ENCODE measurements around the gene NME9. TPM values are rescaled to one million over a fixed set of nuclear protein-coding genes. Genes with fewer than 3 reads are reported as not detected.

NME9 gene
- total RNA-seq, 4 donors from 2014 or later, result not detected

- no peak overlapping the region for H3K4me3 ChIP-seq
- H3K27ac ChIP-seq, result peak overlapping the region in 2 of 4 donors; percentile 2 to 80
- no peak for DNase-seq (ENCODE audit: low spot score in 2 of 2)
- TF ChIP-seq POLR2A (IDR thresholded peaks at IDR 0.05), result no peak
- TF ChIP-seq, protein P1, sequence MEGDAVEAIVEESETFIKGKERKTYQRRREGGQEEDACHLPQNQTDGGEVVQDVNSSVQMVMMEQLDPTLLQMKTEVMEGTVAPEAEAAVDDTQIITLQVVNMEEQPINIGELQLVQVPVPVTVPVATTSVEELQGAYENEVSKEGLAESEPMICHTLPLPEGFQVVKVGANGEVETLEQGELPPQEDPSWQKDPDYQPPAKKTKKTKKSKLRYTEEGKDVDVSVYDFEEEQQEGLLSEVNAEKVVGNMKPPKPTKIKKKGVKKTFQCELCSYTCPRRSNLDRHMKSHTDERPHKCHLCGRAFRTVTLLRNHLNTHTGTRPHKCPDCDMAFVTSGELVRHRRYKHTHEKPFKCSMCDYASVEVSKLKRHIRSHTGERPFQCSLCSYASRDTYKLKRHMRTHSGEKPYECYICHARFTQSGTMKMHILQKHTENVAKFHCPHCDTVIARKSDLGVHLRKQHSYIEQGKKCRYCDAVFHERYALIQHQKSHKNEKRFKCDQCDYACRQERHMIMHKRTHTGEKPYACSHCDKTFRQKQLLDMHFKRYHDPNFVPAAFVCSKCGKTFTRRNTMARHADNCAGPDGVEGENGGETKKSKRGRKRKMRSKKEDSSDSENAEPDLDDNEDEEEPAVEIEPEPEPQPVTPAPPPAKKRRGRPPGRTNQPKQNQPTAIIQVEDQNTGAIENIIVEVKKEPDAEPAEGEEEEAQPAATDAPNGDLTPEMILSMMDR (IDR thresholded peaks at IDR 0.05), result no peak
- TF ChIP-seq EP300 (IDR thresholded peaks at IDR 0.05), result no peak
- peaks cover 0 to 11% (median 0%) of the 10 kb centered on the region in 3 donors for H3K36me3 ChIP-seq
- no peaks in the 10 kb centered on the region for H3K9me3 ChIP-seq
- peaks cover 0 to 83% (median 50%) of the 10 kb centered on the region in 4 donors for H3K4me1 ChIP-seq
- no peaks in the 10 kb centered on the region for H3K27me3 ChIP-seq
- WGBS, 2 donors, result 84 to 86% methylated on average over 3 of the region's 3 CpGs
Observed at GRCh38 chr3:138355071-138355470, 25.4 kb upstream of the NME9 start.

DNA sequence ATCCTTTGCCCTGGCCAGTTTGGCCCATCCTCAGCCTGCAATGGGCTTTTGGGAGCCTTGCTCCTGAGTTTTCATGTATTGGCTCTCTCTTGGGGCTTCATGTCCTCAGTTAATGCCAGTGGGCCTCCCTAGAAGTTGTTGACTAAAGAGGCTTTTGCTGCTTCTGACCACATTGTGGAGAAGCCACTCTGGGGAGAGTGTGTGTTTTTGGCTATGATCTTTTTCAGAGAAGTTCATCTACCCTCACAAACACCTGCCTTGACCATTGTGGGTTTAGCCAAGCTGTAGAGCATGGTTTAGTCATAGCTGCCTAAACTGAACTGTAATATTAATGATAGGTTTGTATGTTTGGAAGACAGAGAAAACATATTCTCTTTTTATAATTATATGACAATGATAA lies 24.7 kb upstream of the NME9 start:
- no peaks in the 10 kb centered on the region for H3K27me3 ChIP-seq
- TF ChIP-seq EP300 (IDR thresholded peaks at IDR 0.05) (no peak), POLR2A (IDR thresholded peaks at IDR 0.05) (no peak)
- TF ChIP-seq, protein P1 (IDR thresholded peaks at IDR 0.05), result no peak
- DNase-seq (ENCODE audit: low spot score in 2 of 2), result no peak
- peaks cover 0 to 11% (median 0%) of the 10 kb centered on the region in 3 donors for H3K36me3 ChIP-seq
- H3K4me3 ChIP-seq, result no peak overlapping the region
- H3K27ac ChIP-seq, result peak overlapping the region in 1 of 4 donors; percentile 20
- peaks cover 0 to 81% (median 48%) of the 10 kb centered on the region in 4 donors for H3K4me1 ChIP-seq
- H3K9me3 ChIP-seq, result no peaks in the 10 kb centered on the region

GRCh38 chr3:138351916-138352550 lies 22.4 kb upstream of the NME9 start:
- H3K27me3 ChIP-seq, result no peaks in the 10 kb centered on the region
- TF ChIP-seq, protein P1 (IDR thresholded peaks at IDR 0.05), result no peak
- TF ChIP-seq POLR2A (IDR thresholded peaks at IDR 0.05), result no peak
- no peak for TF ChIP-seq EP300 (IDR thresholded peaks at IDR 0.05)
- no peak for DNase-seq (ENCODE audit: low spot score in 2 of 2)
- WGBS, 2 donors, result 65 to 71% methylated on average over 5 of the region's 5 CpGs
- H3K36me3 ChIP-seq, result peaks cover 0 to 11% (median 0%) of the 10 kb centered on the region in 3 donors
- H3K4me1 ChIP-seq, result peaks cover 0 to 58% (median 29%) of the 10 kb centered on the region in 4 donors
- peak overlapping the region in 2 of 4 donors; percentile 49 to 96 for H3K27ac ChIP-seq
- no peak overlapping the region for H3K4me3 ChIP-seq
- no peaks in the 10 kb centered on the region for H3K9me3 ChIP-seq

DNA sequence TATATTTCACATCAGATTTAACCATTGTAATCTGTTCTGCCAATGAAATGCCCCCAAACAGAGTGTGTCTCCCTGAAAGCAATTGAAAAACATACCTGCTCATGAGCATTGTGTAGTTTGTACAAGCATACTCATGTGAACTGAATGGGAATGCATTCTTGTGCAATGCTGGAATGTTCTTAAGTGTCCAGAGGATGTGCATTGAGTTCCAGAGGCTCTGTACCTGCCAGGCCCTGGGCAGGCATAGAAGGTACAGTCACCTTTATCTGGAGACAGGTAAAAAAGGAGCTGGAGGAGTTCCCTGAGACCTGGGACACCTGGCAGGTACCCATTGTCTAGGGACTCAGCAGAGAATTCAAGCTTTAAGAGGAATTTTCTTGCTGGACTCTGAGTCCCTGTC lies 21.5 kb upstream of the NME9 start:
- Histone ChIP-seq H3K27ac (peak overlapping the region in 3 of 4 donors; percentile 85 to 98 (median 96)), H3K36me3 (peaks cover 0 to 11% (median 0%) of the 10 kb centered on the region in 3 donors), H3K27me3 (no peaks in the 10 kb centered on the region), H3K9me3 (no peaks in the 10 kb centered on the region), H3K4me3 (peak overlapping the region in 1 of 4 donors; percentile 87), H3K4me1 (peaks cover 0 to 49% (median 25%) of the 10 kb centered on the region in 4 donors)
- TF ChIP-seq POLR2A (IDR thresholded peaks at IDR 0.05), result no peak
- TF ChIP-seq, protein P1 (IDR thresholded peaks at IDR 0.05), result no peak
- no peak for TF ChIP-seq EP300 (IDR thresholded peaks at IDR 0.05)
- no peak for DNase-seq (ENCODE audit: low spot score in 2 of 2)

GRCh38 chr3:138349926-138350665 lies 20.4 kb upstream of the NME9 start:
- Histone ChIP-seq H3K27ac (peak overlapping the region; percentile 85 to 98 (median 92)), H3K4me3 (peak overlapping the region; percentile 59 to 87 (median 80)), H3K9me3 (no peaks in the 10 kb centered on the region), H3K4me1 (peaks cover 0 to 41% (median 25%) of the 10 kb centered on the region in 4 donors), H3K36me3 (peaks cover 0 to 4% (median 0%) of the 10 kb centered on the region in 3 donors), H3K27me3 (no peaks in the 10 kb centered on the region)
- no peak for DNase-seq (ENCODE audit: low spot score in 2 of 2)
- TF ChIP-seq, protein P1 (IDR thresholded peaks at IDR 0.05), result no peak
- TF ChIP-seq POLR2A (IDR thresholded peaks at IDR 0.05) (peak in 1 of 2 donors; percentile 16), EP300 (IDR thresholded peaks at IDR 0.05) (peak in 1 of 2 donors; percentile 60)
- 18 to 20% methylated on average over 15 of the region's 15 CpGs for WGBS, 2 donors

All from tibial nerve (tissue), 4 donors.